ENCODE data around the gene SNRNP27.

The SNRNP27 gene

DNA sequence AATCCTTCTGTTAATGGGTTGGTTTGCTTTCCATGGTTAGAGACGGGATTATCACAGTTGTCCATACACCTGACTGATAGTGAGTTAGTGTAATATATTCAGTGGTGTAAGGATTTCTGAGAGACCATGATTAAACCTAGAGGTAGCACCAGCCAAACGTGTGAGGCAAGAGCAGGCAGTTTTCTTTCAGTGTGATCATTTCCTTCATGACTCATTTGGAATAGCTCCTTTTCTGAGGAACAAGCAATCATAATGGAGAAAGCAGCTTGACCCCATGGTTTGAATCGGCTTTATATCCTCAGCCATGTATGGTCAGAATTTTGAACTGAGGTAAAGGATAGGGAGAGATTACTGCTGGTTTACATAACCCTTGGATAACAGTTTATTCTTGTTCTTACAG is 24.1 kb downstream of the SNRNP27 start:
- DNase-seq = no peak

- no peak for DNase-seq
These were observed 24.6 kb downstream of the SNRNP27 start for GRCh38 chr2:69918401-69918800.

DNA sequence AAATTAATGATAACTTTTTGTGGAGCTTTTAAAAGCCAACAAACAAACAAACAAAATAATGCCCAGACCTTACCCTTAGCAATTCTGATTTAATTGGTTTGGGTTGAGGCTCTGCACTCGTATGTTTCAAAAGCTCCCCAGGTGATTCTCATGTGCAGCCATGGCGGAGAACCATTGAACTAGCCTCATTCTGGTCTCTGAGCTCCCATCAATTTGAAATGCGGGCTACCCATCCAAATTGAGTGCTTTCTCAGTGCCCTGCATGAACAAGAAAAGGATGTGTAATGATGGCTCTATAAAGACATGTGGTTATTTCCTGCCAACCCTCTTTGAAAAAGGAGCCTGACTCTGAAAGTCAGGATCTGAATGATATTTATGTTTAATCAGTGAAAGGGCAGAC is 29.4 kb downstream of the SNRNP27 start:
- DNase-seq = no peak

- no peak for DNase-seq
These were observed 33.2 kb downstream of the SNRNP27 start for GRCh38 chr2:69926849-69927515.

DNA sequence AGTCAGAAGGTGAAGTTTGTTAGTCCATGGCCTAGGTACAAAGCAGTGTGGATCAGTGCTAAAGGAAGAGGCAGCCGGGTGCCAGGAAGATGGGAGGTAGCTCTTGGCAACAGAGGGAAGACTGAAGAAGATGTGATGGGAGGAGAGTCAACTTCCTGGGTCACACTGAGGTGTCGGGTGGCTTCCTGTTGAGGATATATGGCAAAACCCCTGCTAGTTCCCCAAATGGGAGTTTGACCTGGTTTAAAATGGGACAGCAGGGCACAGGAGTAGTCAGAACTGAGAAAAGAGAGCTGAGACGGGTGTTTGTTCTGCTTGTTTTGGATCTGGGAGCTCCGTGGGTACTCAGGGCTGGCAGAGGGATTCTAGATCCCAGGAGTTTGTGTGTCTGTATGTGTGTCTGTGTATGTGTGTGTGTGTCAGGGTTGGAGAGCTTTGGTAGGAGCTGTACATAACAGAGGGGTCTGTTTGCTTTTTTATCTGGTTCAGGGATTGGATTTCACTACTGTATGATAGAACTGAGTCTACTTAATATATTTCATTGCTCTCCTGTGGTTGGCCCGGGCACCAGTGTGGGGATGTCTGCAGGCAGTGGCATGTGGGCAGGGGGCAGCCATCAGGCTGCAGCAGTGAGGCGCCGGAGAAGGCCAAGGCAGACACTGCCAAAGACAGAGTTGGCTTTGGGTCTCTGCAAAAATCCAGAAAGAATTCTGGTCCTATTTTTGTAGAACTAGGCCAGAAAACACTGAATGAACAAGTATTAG is 38.3 kb downstream of the SNRNP27 start:
- DNase-seq = no peak

- DNase-seq = no peak
These were observed 38.8 kb downstream of the SNRNP27 start for GRCh38 chr2:69932596-69932922.

GRCh38 chr2:69933254-69933828 is 39.6 kb downstream of the SNRNP27 start:
- DNase-seq = no peak

DNA sequence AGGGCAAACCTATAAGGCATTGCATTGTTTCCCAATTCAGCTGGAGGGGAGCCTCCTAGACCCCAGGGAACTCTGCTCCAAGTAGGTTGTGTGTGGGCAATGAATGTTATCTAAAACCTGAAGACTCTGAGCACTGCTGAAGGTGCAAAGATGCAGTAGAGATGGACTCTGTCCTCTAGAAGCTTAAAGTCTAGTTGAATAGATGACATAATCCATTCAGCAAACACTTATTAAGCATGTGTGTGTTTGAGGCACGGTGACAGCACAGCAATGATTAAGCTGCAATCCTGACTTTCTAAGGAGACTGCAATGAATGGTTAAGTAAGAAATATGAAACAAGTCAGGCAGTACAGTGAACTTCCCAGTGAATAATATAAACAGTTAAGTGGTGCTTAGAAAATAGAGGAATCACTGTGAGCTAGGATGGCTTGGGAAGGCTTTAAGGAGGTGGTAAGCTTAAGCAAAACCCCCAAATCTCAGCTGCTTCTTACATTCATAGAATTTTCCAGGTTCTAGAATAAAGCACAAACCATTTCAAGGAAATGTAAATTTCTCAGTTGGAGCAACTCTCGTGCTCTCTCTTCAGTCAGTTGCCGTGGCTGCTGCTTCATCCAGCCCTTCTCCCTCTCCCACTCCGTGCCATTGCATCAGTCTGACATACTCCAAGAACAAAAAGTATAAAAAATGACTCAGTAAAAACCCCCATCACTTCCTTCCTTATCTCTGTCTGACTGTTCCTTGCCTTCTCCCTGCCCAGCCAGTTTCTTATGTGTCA is 40.3 kb downstream of the SNRNP27 start:
- DNase-seq = no peak

DNA sequence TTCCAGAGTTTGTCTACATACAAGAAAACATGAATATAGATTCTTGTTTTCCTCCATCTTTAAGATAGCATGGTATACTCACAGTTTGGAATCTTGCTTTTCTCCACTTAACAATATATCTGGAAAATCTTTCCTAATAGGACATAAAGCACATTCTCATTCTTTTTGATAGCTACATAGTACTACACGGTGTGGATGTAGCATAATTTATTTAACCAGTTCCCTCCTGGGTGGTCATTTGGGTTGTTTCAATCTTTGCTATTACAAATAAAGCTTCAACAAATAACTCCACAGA is 40.8 kb downstream of the SNRNP27 start:
- no peak for DNase-seq

DNA sequence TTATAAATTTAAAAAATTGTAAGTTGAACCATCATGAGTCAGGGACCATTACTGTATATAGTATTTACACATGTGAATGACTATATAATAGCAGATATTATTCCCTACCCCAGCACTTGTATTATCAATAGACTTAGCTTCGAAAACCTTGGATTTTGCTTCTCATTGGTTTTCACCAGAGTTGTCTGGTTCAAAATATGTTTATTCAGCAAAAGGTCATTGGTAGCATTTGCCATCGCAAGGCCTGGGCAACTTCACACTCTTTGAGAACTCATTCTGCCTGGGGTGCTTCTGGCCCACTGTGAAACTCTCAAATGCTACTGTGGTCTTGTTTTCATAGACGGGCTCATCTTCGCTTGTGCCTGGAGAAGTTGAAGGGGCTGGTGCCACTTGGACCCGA is 41.3 kb downstream of the SNRNP27 start:
- no peak for DNase-seq

DNA sequence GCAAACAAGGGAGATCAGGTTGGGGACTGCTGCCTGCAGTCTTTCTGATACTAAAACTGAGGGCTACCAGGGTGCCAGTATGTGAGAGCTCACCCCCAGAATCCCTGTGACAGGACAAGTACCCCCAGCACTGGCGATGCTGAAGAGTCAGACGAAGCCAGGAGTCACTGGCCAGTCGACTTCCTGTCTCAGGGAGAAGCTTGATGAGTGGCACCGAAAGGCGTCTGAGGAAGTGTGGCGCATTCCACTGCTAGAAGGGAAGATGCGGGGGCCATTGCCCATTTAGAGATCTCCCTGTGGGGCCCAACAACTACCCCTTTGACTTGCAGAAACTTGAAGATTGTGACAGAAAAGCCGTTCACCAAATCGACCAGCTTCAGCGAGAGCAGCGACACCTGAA is 43.1 kb downstream of the SNRNP27 start:
- DNase-seq = no peak

- DNase-seq = no peak
These were observed 44.2 kb downstream of the SNRNP27 start for GRCh38 chr2:69937968-69938367.

- DNase-seq = no peak
These were observed 46.0 kb downstream of the SNRNP27 start for GRCh38 chr2:69939722-69940121.

- DNase-seq = no peak
These were observed 46.9 kb downstream of the SNRNP27 start for GRCh38 chr2:69940691-69941090.

GRCh38 chr2:69943000-69943842 is 49.5 kb downstream of the SNRNP27 start:
- DNase-seq = no peak

GRCh38 chr2:69943843-69944525 is 50.2 kb downstream of the SNRNP27 start:
- no peak for DNase-seq

- DNase-seq = no peak
These were observed 51.0 kb downstream of the SNRNP27 start for GRCh38 chr2:69944756-69945155.

- no peak for DNase-seq
These were observed 51.7 kb downstream of the SNRNP27 start for GRCh38 chr2:69945441-69945840.

DNA sequence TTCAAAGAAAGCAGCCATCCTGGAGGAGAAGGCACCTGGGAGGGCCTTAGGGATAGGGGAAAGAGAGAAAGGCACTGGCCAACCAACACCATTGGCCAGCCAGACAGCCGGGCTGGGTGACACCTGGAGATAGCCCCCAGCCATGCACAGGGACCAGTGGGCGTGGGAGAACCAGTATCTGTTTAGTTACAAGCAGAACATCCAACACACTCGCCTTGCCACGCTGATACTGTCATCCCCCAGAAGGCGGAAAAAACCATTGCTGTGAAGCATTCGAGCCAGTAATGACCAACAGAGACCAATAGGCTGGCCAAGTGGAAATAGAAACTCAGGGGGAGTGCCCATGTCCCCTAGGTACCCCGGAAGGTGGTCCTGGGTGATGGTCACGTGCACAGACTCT is 52.2 kb downstream of the SNRNP27 start:
- DNase-seq = no peak

GRCh38 chr2:69946351-69947324 is 52.9 kb downstream of the SNRNP27 start:
- DNase-seq = peak; percentile 19

- DNase-seq = no peak
These were observed 53.7 kb downstream of the SNRNP27 start for GRCh38 chr2:69947325-69947931.
